ENCODE data around the gene MAD2L1. TPM values are rescaled to one million over a fixed set of nuclear protein-coding genes. Genes with fewer than 3 reads are reported as not detected.
"Not testable (repeated sequence)": the region's sequence is repeated elsewhere in the genome, so short reads cannot be mapped to it uniquely, and the experiment has no call there.

Gene MAD2L1
- total and polyA plus RNA-seq, 2 of the 13 experiments (the other 11 are each of a cell fraction or from before 2014, with no cell fraction given): 40.6 to 109 TPM

DNA sequence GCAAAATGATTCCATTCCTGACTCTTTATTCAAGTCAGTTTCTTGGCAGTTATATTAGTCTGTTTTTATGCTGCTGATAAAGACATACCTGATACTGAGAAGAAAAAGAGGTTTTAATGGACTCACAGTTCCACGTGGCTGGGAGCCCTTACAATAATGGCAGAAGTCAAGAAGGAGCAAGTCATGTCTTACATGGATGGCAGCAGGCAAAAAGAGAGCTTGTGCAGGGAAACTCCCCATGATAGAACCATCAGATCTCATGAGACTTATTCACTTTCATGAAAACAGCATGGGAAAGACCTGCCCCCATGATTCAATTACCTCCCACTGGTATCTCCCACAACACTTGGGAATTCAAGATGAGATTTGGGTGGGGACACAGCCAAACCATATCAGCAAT, 21.4 kb upstream of the MAD2L1 start:
- H4K20me1 ChIP-seq (ENCODE audit: insufficient read depth, low read length); H3K4me2 ChIP-seq (ENCODE audit: low read depth, low read length); ATAC-seq; BruUV-seq (replicated peaks); H3K27ac ChIP-seq (ENCODE audit: extremely low read length, insufficient read depth, low read length); H3K27me3 ChIP-seq (ENCODE audit: control insufficient read depth in 1 of 2, insufficient read depth in 2 of 2, low read length in 2 of 2); H3K36me3 ChIP-seq (replicated peaks in 1 of 2; ENCODE audit: control insufficient read depth in 1 of 2, insufficient read depth in 2 of 2, low read length in 2 of 2); H3K4me1 ChIP-seq (ENCODE audit: insufficient read depth, low read length); in situ Hi-C loops (cut with HindIII; ENCODE audit: extremely low pct_ligation_motif_present, low pct_unique_long_range_greater_than_20kb); FAIRE-seq; H3K9ac ChIP-seq (ENCODE audit: insufficient read depth, low read depth, low read length); H3K4me3 ChIP-seq (replicated peaks in 1 of 3; ENCODE audit: insufficient read depth in 1 of 3, low read depth in 2 of 3, low read length in 3 of 3); H3K9me3 ChIP-seq (ENCODE audit: low read length); H3K79me2 ChIP-seq (ENCODE audit: insufficient read depth, low read length); H2AFZ ChIP-seq (ENCODE audit: low read length); DNase-seq (ENCODE audit: low spot score); intact Hi-C loops (cut with micrococcal nuclease; ENCODE audit: unreplicated experiment); CTCF ChIA-PET (ENCODE audit: low intra/inter-chr PET ratio, low total read pairs); POLR2A ChIA-PET: not testable (repeated sequence)
- WGBS (ENCODE audit: low lambda C conversion rate): 0% methylated on average over 1 of the region's 1 CpG

DNA sequence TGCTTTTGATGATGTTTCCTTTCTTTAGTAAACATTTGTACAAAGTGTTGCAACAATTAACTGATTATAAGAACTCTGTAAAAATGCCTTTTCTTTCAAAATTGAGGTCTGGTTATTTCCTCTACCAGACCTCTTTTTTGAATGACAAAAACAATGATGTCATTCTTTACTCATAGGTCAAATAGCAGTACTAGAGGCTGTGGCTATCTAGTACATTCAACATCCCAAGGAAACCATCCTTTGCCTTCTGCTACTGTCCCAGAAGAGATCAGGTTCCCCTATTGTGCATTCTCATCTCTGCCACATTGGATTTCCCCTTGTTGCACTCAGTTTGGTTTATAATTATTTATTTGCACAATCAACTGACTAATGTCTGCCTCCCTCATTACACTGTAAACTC, 19.1 kb upstream of the MAD2L1 start:
- no peak overlapping the region for H3K4me2 ChIP-seq (ENCODE audit: low read depth, low read length)
- H3K79me2 ChIP-seq (ENCODE audit: insufficient read depth, low read length): no peaks in the 10 kb centered on the region
- TF ChIP-seq ZNF232 (CRISPR knock-in tag; IDR thresholded peaks at IDR 0.05; ENCODE audit: borderline replicate concordance): no peak
- no peak for TF ChIP-seq ZBTB7B (CRISPR knock-in tag; IDR thresholded peaks at IDR 0.05)
- TF ChIP-seq ATF7 (IDR thresholded peaks at IDR 0.05): peak; percentile 86
- no peak for TF ChIP-seq ATF7 (CRISPR knock-in tag; IDR thresholded peaks at IDR 0.05)
- no peaks in the 10 kb centered on the region for H3K9me3 ChIP-seq (ENCODE audit: low read length)
- in situ Hi-C loops (cut with HindIII; ENCODE audit: extremely low pct_ligation_motif_present, low pct_unique_long_range_greater_than_20kb) (no loop called here), intact Hi-C loops (cut with micrococcal nuclease; ENCODE audit: unreplicated experiment) (no loop called here)
- H3K4me1 ChIP-seq (ENCODE audit: insufficient read depth, low read length): no peaks in the 10 kb centered on the region
- no peak overlapping the region for H3K27ac ChIP-seq (ENCODE audit: extremely low read length, insufficient read depth, low read length)
- no peaks in the 10 kb centered on the region for H3K36me3 ChIP-seq (replicated peaks in 1 of 2; ENCODE audit: control insufficient read depth in 1 of 2, insufficient read depth in 2 of 2, low read length in 2 of 2)
- no peak overlapping the region for H3K4me3 ChIP-seq (replicated peaks in 1 of 3; ENCODE audit: insufficient read depth in 1 of 3, low read depth in 2 of 3, low read length in 3 of 3)
- DNase-seq (ENCODE audit: low spot score) (no peak), ATAC-seq (no peak), FAIRE-seq (no peak)
- BruUV-seq (replicated peaks): no TSS peak
- CTCF ChIA-PET (ENCODE audit: low intra/inter-chr PET ratio, low total read pairs): no interaction called here
- POLR2A ChIA-PET: no interaction called here
- no peak overlapping the region for H3K9ac ChIP-seq (ENCODE audit: insufficient read depth, low read depth, low read length)
- no peaks in the 10 kb centered on the region for H4K20me1 ChIP-seq (ENCODE audit: insufficient read depth, low read length)
- H2AFZ ChIP-seq (ENCODE audit: low read length): no peak overlapping the region
- no peaks in the 10 kb centered on the region for H3K27me3 ChIP-seq (ENCODE audit: control insufficient read depth in 1 of 2, insufficient read depth in 2 of 2, low read length in 2 of 2)

- intact Hi-C loops (cut with micrococcal nuclease; ENCODE audit: unreplicated experiment) (no loop called here), in situ Hi-C loops (cut with HindIII; ENCODE audit: extremely low pct_ligation_motif_present, low pct_unique_long_range_greater_than_20kb) (no loop called here)
- ATAC-seq (no peak), DNase-seq (ENCODE audit: low spot score) (no peak), FAIRE-seq (no peak)
- H3K36me3 ChIP-seq (replicated peaks in 1 of 2; ENCODE audit: control insufficient read depth in 1 of 2, insufficient read depth in 2 of 2, low read length in 2 of 2): no peaks in the 10 kb centered on the region
- H3K9me3 ChIP-seq (ENCODE audit: low read length): no peaks in the 10 kb centered on the region
- TF ChIP-seq TBL1XR1 (IDR thresholded peaks at IDR 0.05; ENCODE audit: borderline replicate concordance, low read length, partially characterized antibody) (no peak), ZSCAN22 (CRISPR knock-in tag; IDR thresholded peaks at IDR 0.05) (no peak), FLYWCH1 (CRISPR knock-in tag; IDR thresholded peaks at IDR 0.05) (no peak)
- H2AFZ ChIP-seq (ENCODE audit: low read length): no peak overlapping the region
- H3K4me3 ChIP-seq (replicated peaks in 1 of 3; ENCODE audit: insufficient read depth in 1 of 3, low read depth in 2 of 3, low read length in 3 of 3): no peak overlapping the region
- H3K27me3 ChIP-seq (ENCODE audit: control insufficient read depth in 1 of 2, insufficient read depth in 2 of 2, low read length in 2 of 2): no peaks in the 10 kb centered on the region
- ChIA-PET POLR2A (no interaction called here), CTCF (ENCODE audit: low intra/inter-chr PET ratio, low total read pairs) (no interaction called here)
- H3K4me1 ChIP-seq (ENCODE audit: insufficient read depth, low read length): no peaks in the 10 kb centered on the region
- no TSS peak for BruUV-seq (replicated peaks)
- no peaks in the 10 kb centered on the region for H3K79me2 ChIP-seq (ENCODE audit: insufficient read depth, low read length)
- no peak overlapping the region for H3K27ac ChIP-seq (ENCODE audit: extremely low read length, insufficient read depth, low read length)
- H3K4me2 ChIP-seq (ENCODE audit: low read depth, low read length): no peak overlapping the region
- H3K9ac ChIP-seq (ENCODE audit: insufficient read depth, low read depth, low read length): no peak overlapping the region
- H4K20me1 ChIP-seq (ENCODE audit: insufficient read depth, low read length): no peaks in the 10 kb centered on the region
These were observed 17.7 kb upstream of the MAD2L1 start for GRCh38 chr4:120084327-120084726.
